Chondrocyte (in vitro differentiated cells): ENCODE measurements around the gene LAMA5. TPM values are rescaled to one million over a fixed set of nuclear protein-coding genes. Genes with fewer than 3 reads are reported as not detected.

Experiments used
- DNase-seq: peaks from one replicate; pipeline ENCODE4 v3.0.0; 2021; ENCODE audit warnings: mixed read lengths, low spot score
- H3K27ac Mint-ChIP-seq: one replicate; pipeline ENCODE4 v1.8.0; 2021; ENCODE audit warnings: mild to moderate bottlenecking, moderate library complexity, mixed read lengths; ENCODE audit not compliant: unreplicated experiment
- H3K27me3 Mint-ChIP-seq: 2 replicates; pipeline ENCODE4 v1.8.0; 2021; ENCODE audit warnings: low read depth, mixed read lengths
- H3K36me3 Mint-ChIP-seq: 2 replicates; pipeline ENCODE4 v1.8.0; 2021; ENCODE audit warnings: low read depth, mixed read lengths
- H3K4me1 Mint-ChIP-seq: 2 replicates; pipeline ENCODE4 v1.8.0; 2021; ENCODE audit warnings: low read depth, mild to moderate bottlenecking, mixed read lengths
- H3K4me3 Mint-ChIP-seq: one replicate; pipeline ENCODE4 v1.8.0; 2021; ENCODE audit warnings: mild to moderate bottlenecking, moderate library complexity, mixed read lengths; ENCODE audit not compliant: unreplicated experiment
- H3K9me3 Mint-ChIP-seq: 2 replicates; pipeline ENCODE4 v1.8.0; 2021; ENCODE audit warnings: low read depth, mixed read lengths
- total RNA-seq: library from RNA; stranded (reverse); gene quantifications from 3 replicates; pipeline ENCODE4 v1.2.1, GENCODE V29; 2021
- TF ChIP-seq, protein P1 (sequence below): fragments of 200-600 bp; sonication (generic); IDR thresholded peaks from 2 replicates; pipeline ENCODE4 v1.5.0; 2021; ENCODE audit warnings: antibody characterized with exemption, mild to moderate bottlenecking, moderate library complexity

The LAMA5 gene
- total RNA-seq, 1 donor from 2014 or later: 368 TPM

DNA sequence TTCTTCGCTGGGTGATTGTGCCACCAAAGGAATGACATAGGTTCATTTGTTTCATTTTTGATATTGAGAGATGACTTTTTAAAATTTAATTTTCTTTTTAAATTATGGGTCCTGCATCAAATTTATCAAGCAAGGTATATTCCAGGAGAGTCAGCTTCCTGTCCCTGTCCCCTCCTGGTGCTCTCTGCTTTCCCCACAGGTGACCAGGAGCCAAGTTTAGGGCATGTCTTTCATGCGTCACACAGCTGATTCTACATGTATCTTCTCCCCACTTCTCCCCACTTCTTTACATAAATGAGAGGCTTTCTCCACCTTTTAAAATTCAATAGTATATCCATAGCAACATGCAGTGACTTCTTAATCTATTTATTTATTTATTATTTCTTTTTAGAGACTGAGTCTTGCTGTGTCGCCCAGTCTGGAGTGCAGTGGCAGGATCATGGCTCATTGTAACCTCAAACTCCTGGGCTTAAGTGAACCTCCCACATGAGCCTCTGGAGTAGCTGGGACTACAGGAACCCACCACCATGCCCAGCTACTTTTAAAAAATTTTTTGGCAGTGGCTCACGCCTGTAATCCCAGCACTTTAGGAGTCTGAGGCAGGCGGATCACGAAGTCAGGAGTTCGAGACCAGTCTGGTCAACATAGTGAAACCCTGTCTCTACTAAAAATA is 98.7 kb downstream of the LAMA5 start:
- no peak for DNase-seq
- TF ChIP-seq, protein P1, sequence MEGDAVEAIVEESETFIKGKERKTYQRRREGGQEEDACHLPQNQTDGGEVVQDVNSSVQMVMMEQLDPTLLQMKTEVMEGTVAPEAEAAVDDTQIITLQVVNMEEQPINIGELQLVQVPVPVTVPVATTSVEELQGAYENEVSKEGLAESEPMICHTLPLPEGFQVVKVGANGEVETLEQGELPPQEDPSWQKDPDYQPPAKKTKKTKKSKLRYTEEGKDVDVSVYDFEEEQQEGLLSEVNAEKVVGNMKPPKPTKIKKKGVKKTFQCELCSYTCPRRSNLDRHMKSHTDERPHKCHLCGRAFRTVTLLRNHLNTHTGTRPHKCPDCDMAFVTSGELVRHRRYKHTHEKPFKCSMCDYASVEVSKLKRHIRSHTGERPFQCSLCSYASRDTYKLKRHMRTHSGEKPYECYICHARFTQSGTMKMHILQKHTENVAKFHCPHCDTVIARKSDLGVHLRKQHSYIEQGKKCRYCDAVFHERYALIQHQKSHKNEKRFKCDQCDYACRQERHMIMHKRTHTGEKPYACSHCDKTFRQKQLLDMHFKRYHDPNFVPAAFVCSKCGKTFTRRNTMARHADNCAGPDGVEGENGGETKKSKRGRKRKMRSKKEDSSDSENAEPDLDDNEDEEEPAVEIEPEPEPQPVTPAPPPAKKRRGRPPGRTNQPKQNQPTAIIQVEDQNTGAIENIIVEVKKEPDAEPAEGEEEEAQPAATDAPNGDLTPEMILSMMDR: no peak
- H3K9me3 Mint-ChIP-seq: no peaks in the 10 kb centered on the region
- H3K36me3 Mint-ChIP-seq: peaks cover 24% of the 10 kb centered on the region
- no peak overlapping the region for H3K27ac Mint-ChIP-seq
- no peaks in the 10 kb centered on the region for H3K27me3 Mint-ChIP-seq
- no peaks in the 10 kb centered on the region for H3K4me1 Mint-ChIP-seq
- no peak overlapping the region for H3K4me3 Mint-ChIP-seq

GRCh38 chr20:62267543-62267942 is 99.6 kb downstream of the LAMA5 start:
- Mint-ChIP-seq H3K27me3 (no peaks in the 10 kb centered on the region), H3K4me3 (no peak overlapping the region), H3K4me1 (no peaks in the 10 kb centered on the region), H3K36me3 (peaks cover 19% of the 10 kb centered on the region), H3K27ac (no peak overlapping the region), H3K9me3 (no peaks in the 10 kb centered on the region)
- TF ChIP-seq, protein P1: no peak
- no peak for DNase-seq

- H3K36me3 Mint-ChIP-seq: peaks cover 19% of the 10 kb centered on the region
- TF ChIP-seq, protein P1: no peak
- no peak overlapping the region for H3K27ac Mint-ChIP-seq
- H3K9me3 Mint-ChIP-seq: no peaks in the 10 kb centered on the region
- H3K4me3 Mint-ChIP-seq: no peak overlapping the region
- no peaks in the 10 kb centered on the region for H3K27me3 Mint-ChIP-seq
- no peak for DNase-seq
- no peaks in the 10 kb centered on the region for H3K4me1 Mint-ChIP-seq
These were observed 100.3 kb downstream of the LAMA5 start for GRCh38 chr20:62266851-62267250.

DNA sequence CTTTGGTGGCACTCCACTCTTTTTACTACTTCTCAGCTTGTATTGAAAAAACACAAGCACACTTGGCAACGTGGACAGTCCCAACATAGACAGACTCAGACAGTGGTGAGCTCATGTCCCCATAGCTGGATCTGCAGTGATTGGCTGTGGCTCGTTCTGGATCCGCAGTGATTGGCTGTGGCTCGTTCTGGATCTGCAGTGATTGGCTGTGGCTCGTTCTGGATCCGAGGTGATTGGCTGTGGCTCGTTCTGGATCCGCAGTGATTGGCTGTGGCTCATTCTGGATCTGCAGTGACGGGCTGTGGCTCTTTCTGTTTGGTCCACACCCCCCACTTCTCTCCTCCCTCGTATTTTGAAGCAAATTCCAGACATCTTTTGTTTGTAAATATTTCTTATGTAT is 100.8 kb downstream of the LAMA5 start:
- Mint-ChIP-seq H3K27me3 (no peaks in the 10 kb centered on the region), H3K4me3 (no peak overlapping the region), H3K9me3 (no peaks in the 10 kb centered on the region), H3K4me1 (no peaks in the 10 kb centered on the region), H3K27ac (no peak overlapping the region), H3K36me3 (peaks cover 21% of the 10 kb centered on the region)
- TF ChIP-seq, protein P1: no peak
- DNase-seq: no peak

DNA sequence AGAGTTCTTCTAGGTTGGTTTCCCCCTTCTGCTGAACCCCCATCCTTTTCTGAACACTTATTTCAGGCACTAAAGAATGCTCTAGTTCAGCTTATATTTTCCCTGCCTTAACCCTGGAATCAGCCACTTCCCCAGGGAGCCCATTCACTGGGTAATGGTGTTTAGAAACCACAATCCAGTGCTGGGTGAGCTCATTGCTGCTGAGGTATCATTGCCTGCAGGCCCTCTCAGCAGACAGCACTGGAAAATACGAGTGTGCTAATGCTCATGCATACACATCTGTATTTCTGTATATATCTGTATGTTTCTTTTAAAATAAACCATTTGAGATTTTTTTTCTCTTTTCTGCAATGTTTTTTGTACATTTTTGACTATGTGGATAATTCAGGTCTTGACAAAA is 101.7 kb downstream of the LAMA5 start:
- H3K27me3 Mint-ChIP-seq: no peaks in the 10 kb centered on the region
- H3K9me3 Mint-ChIP-seq: no peaks in the 10 kb centered on the region
- H3K27ac Mint-ChIP-seq: no peak overlapping the region
- H3K4me3 Mint-ChIP-seq: no peak overlapping the region
- TF ChIP-seq, protein P1: no peak
- no peaks in the 10 kb centered on the region for H3K4me1 Mint-ChIP-seq
- no peak for DNase-seq
- peaks cover 21% of the 10 kb centered on the region for H3K36me3 Mint-ChIP-seq
